K562 (cell line): ENCODE results near the gene SHISA9.

Experiments
- CEBPB ChIP-seq: fragments of 450-650 bp; IDR thresholded peaks from 2 replicates; pipeline ENCODE4 v1.6.1; 2016; ENCODE audit warnings: missing genetic modification characterization, missing compliant biosample characterization
- POLR2AphosphoS5 ChIP-seq: IDR thresholded peaks from 2 replicates; pipeline ENCODE4 v1.6.1; 2011; ENCODE audit warnings: mild to moderate bottlenecking, low read depth, low read length, moderate library complexity; ENCODE audit not compliant: control insufficient read depth, insufficient read depth
- ZNF431 ChIP-seq: sonication (generic); formaldehyde crosslinking; IDR thresholded peaks from 2 replicates; pipeline ENCODE4 v1.8.0; 2022; ENCODE audit warnings: mild to moderate bottlenecking, missing genetic modification reagents
- ZNF785 ChIP-seq: fragments of 250-450 bp; sonication (Bioruptor Pico); IDR thresholded peaks from 2 replicates; pipeline ENCODE4 v1.4.0; 2020; ENCODE audit warnings: mild to moderate bottlenecking
- TF ChIP-seq, protein P1 (sequence below): sonication (generic); formaldehyde crosslinking; IDR thresholded peaks from 2 replicates; pipeline ENCODE4 v1.8.1; 2023; ENCODE audit warnings: mild to moderate bottlenecking, missing genetic modification reagents
- TF ChIP-seq, protein P2 (sequence below): IDR thresholded peaks from 3 replicates; pipeline ENCODE4 v1.6.1; 2011; ENCODE audit warnings: borderline replicate concordance, mild to moderate bottlenecking; ENCODE audit not compliant: insufficient read length, insufficient read depth

GRCh38 chr16:13269359-13269758 lies 368.0 kb downstream of the SHISA9 start:
- TF ChIP-seq, protein P1, sequence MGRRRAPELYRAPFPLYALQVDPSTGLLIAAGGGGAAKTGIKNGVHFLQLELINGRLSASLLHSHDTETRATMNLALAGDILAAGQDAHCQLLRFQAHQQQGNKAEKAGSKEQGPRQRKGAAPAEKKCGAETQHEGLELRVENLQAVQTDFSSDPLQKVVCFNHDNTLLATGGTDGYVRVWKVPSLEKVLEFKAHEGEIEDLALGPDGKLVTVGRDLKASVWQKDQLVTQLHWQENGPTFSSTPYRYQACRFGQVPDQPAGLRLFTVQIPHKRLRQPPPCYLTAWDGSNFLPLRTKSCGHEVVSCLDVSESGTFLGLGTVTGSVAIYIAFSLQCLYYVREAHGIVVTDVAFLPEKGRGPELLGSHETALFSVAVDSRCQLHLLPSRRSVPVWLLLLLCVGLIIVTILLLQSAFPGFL = no peak
- TF ChIP-seq POLR2AphosphoS5 = no peak
- no peak for TF ChIP-seq CEBPB (tag)
- no peak for TF ChIP-seq ZNF785 (CRISPR knock-in tag)
- no peak for TF ChIP-seq ZNF431 (CRISPR knock-in tag)
- TF ChIP-seq, protein P2, sequence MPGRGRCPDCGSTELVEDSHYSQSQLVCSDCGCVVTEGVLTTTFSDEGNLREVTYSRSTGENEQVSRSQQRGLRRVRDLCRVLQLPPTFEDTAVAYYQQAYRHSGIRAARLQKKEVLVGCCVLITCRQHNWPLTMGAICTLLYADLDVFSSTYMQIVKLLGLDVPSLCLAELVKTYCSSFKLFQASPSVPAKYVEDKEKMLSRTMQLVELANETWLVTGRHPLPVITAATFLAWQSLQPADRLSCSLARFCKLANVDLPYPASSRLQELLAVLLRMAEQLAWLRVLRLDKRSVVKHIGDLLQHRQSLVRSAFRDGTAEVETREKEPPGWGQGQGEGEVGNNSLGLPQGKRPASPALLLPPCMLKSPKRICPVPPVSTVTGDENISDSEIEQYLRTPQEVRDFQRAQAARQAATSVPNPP = no peak
